Measurements from ENCODE around the gene TACC3. TPM values are rescaled to one million over a fixed set of nuclear protein-coding genes. Genes with fewer than 3 reads are reported as not detected.

TACC3 gene
- total and polyA plus RNA-seq, 5 experiments from 2014 or later = 38.7 to 150 (median 91.6) TPM

GRCh38 chr4:1727117-1728031 is 6.1 kb downstream of the TACC3 start:
- Mint-ChIP-seq H3K4me3 (peak overlapping the region in 4 of 10 donors; percentile 2 to 89 (median 32)), H3K4me1 (peaks cover 32 to 74% (median 64%) of the 10 kb centered on the region in 4 donors), H3K9me3 (no peaks in the 10 kb centered on the region), H3K36me3 (peaks cover 0 to 57% (median 8%) of the 10 kb centered on the region in 3 donors), H3K27ac (peak overlapping the region in 2 of 10 donors; percentile 40 to 52), H3K27me3 (no peaks in the 10 kb centered on the region)
- ATAC-seq (no peak), DNase-seq (no peak)
- POLR2A ChIA-PET = interaction anchor here (0.5 to 9.8 kb wide), 3 partner anchors 15 to 1115 kb away, joined by 3 to 85 read pairs (median 4); partner anchors contain the start of gene SLBP

GRCh38 chr4:1728061-1728980 is 7.0 kb downstream of the TACC3 start:
- POLR2A ChIA-PET = interaction anchor here (1.1 to 9.8 kb wide), 2 partner anchors 16 to 35 kb away, joined by 3 to 85 read pairs; partner anchors contain the start of gene SLBP
- Mint-ChIP-seq H3K4me3 (peak overlapping the region in 4 of 10 donors; percentile 2 to 43 (median 27)), H3K36me3 (peaks cover 0 to 66% (median 15%) of the 10 kb centered on the region in 3 donors), H3K4me1 (peaks cover 23 to 64% (median 55%) of the 10 kb centered on the region in 4 donors), H3K27ac (peak overlapping the region in 4 of 10 donors; percentile 18 to 77 (median 52)), H3K27me3 (no peaks in the 10 kb centered on the region), H3K9me3 (no peaks in the 10 kb centered on the region)
- ATAC-seq (no peak), DNase-seq (no peak)

- H3K4me3 Mint-ChIP-seq = no peak overlapping the region
- no peaks in the 10 kb centered on the region for H3K27me3 Mint-ChIP-seq
- no peak overlapping the region for H3K27ac Mint-ChIP-seq
- DNase-seq = no peak
- ATAC-seq = no peak
- peaks cover 0 to 80% (median 15%) of the 10 kb centered on the region in 3 donors for H3K36me3 Mint-ChIP-seq
- POLR2A ChIA-PET = interaction anchor here (0.6 to 9.8 kb wide), 3 partner anchors 17 to 115 kb away, joined by 3 to 85 read pairs (median 4); no protein-coding TSS in a partner anchor
- H3K4me1 Mint-ChIP-seq = peaks cover 16 to 44% (median 37%) of the 10 kb centered on the region in 4 donors
- no peaks in the 10 kb centered on the region for H3K9me3 Mint-ChIP-seq
Measured at GRCh38 chr4:1730532-1731135, 9.3 kb downstream of the TACC3 start.

GRCh38 chr4:1731180-1731579 is 9.9 kb downstream of the TACC3 start:
- Mint-ChIP-seq H3K27me3 (no peaks in the 10 kb centered on the region), H3K36me3 (peaks cover 0 to 80% (median 17%) of the 10 kb centered on the region in 3 donors), H3K4me1 (peaks cover 15 to 40% (median 33%) of the 10 kb centered on the region in 4 donors), H3K4me3 (peak overlapping the region in 1 of 10 donors; percentile 29), H3K9me3 (no peaks in the 10 kb centered on the region), H3K27ac (no peak overlapping the region)
- POLR2A ChIA-PET = interaction anchor here (9.8 kb wide), 1 partner anchor 38 kb away, joined by 85 read pairs; no protein-coding TSS in a partner anchor
- no peak for ATAC-seq
- no peak for DNase-seq

GRCh38 chr4:1732911-1733310 is 11.6 kb downstream of the TACC3 start:
- Mint-ChIP-seq H3K9me3 (peaks cover 0 to 10% (median 0%) of the 10 kb centered on the region in 9 donors), H3K36me3 (peaks cover 0 to 80% (median 31%) of the 10 kb centered on the region in 3 donors), H3K27ac (no peak overlapping the region), H3K4me1 (peaks cover 8 to 22% (median 17%) of the 10 kb centered on the region in 4 donors), H3K4me3 (no peak overlapping the region), H3K27me3 (no peaks in the 10 kb centered on the region)
- DNase-seq (no peak), ATAC-seq (no peak)
- POLR2A ChIA-PET = interaction anchor here (0.7 kb wide), 1 partner anchor 13 kb away, joined by 3 read pairs; no protein-coding TSS in a partner anchor

- H3K4me3 Mint-ChIP-seq = no peak overlapping the region
- no peak overlapping the region for H3K27ac Mint-ChIP-seq
- POLR2A ChIA-PET = no interaction called here
- no peaks in the 10 kb centered on the region for H3K27me3 Mint-ChIP-seq
- H3K4me1 Mint-ChIP-seq = peaks cover 0 to 3% (median under 1%) of the 10 kb centered on the region in 4 donors
- no peak for ATAC-seq
- H3K9me3 Mint-ChIP-seq = peaks cover 0 to 23% (median 8%) of the 10 kb centered on the region in 9 donors
- H3K36me3 Mint-ChIP-seq = peaks cover 7 to 77% (median 38%) of the 10 kb centered on the region in 3 donors
- no peak for DNase-seq
Measured at GRCh38 chr4:1735215-1735614, 13.9 kb downstream of the TACC3 start.

- Mint-ChIP-seq H3K4me1 (no peaks in the 10 kb centered on the region), H3K27me3 (no peaks in the 10 kb centered on the region), H3K4me3 (no peak overlapping the region), H3K9me3 (peaks cover 0 to 23% (median 8%) of the 10 kb centered on the region in 9 donors), H3K27ac (peak overlapping the region in 1 of 10 donors; percentile 56), H3K36me3 (peaks cover 7 to 77% (median 40%) of the 10 kb centered on the region in 3 donors)
- POLR2A ChIA-PET = interaction anchor here (0.6 to 0.7 kb wide), 2 partner anchors 75 to 166 kb away, joined by 3 to 4 read pairs; no protein-coding TSS in a partner anchor
- no peak for DNase-seq
- no peak for ATAC-seq
Measured at GRCh38 chr4:1736812-1737211, 15.5 kb downstream of the TACC3 start.

- H3K9me3 Mint-ChIP-seq = peaks cover 0 to 23% (median 8%) of the 10 kb centered on the region in 9 donors
- H3K4me1 Mint-ChIP-seq = no peaks in the 10 kb centered on the region
- no peak for ATAC-seq
- no peak overlapping the region for H3K27ac Mint-ChIP-seq
- no peak for DNase-seq
- peaks cover 7 to 80% (median 39%) of the 10 kb centered on the region in 3 donors for H3K36me3 Mint-ChIP-seq
- POLR2A ChIA-PET = interaction anchor here (0.6 kb wide), 1 partner anchor 796 kb away, joined by 3 read pairs; no protein-coding TSS in a partner anchor
- H3K27me3 Mint-ChIP-seq = no peaks in the 10 kb centered on the region
- H3K4me3 Mint-ChIP-seq = no peak overlapping the region
Measured at GRCh38 chr4:1737666-1738065, 16.3 kb downstream of the TACC3 start.

- ATAC-seq (no peak), DNase-seq (no peak)
- Mint-ChIP-seq H3K9me3 (peaks cover 0 to 23% (median 8%) of the 10 kb centered on the region in 9 donors), H3K36me3 (peaks cover 7 to 80% (median 32%) of the 10 kb centered on the region in 3 donors), H3K27me3 (no peaks in the 10 kb centered on the region), H3K4me1 (no peaks in the 10 kb centered on the region), H3K4me3 (no peak overlapping the region), H3K27ac (peak overlapping the region in 1 of 10 donors; percentile 32)
- POLR2A ChIA-PET = no interaction called here
Measured at GRCh38 chr4:1738410-1738809, 17.1 kb downstream of the TACC3 start.

- ATAC-seq (no peak), DNase-seq (no peak)
- POLR2A ChIA-PET = interaction anchor here (0.7 kb wide), 1 partner anchor 14 kb away, joined by 3 read pairs; no protein-coding TSS in a partner anchor
- H3K36me3 Mint-ChIP-seq = peaks cover 7 to 80% (median 34%) of the 10 kb centered on the region in 3 donors
- H3K27ac Mint-ChIP-seq = no peak overlapping the region
- H3K27me3 Mint-ChIP-seq = no peaks in the 10 kb centered on the region
- H3K4me1 Mint-ChIP-seq = no peaks in the 10 kb centered on the region
- peaks cover 0 to 23% (median 8%) of the 10 kb centered on the region in 9 donors for H3K9me3 Mint-ChIP-seq
- H3K4me3 Mint-ChIP-seq = no peak overlapping the region
Measured at GRCh38 chr4:1739358-1739757, 18.0 kb downstream of the TACC3 start.

- Mint-ChIP-seq H3K4me1 (no peaks in the 10 kb centered on the region), H3K27ac (no peak overlapping the region), H3K27me3 (no peaks in the 10 kb centered on the region), H3K4me3 (no peak overlapping the region), H3K36me3 (peaks cover 7 to 80% (median 34%) of the 10 kb centered on the region in 3 donors), H3K9me3 (peaks cover 0 to 23% (median 8%) of the 10 kb centered on the region in 9 donors)
- DNase-seq (no peak), ATAC-seq (no peak)
- POLR2A ChIA-PET = no interaction called here
Measured at GRCh38 chr4:1740021-1740545, 18.8 kb downstream of the TACC3 start.

All from naive thymus-derived CD8-positive, alpha-beta T cell (primary cell).